Measurements from ENCODE around the gene CAB39. TPM values are rescaled to one million over a fixed set of nuclear protein-coding genes. Genes with fewer than 3 reads are reported as not detected.

The CAB39 gene
- total and polyA plus RNA-seq, 12 donors = 17.3 to 99.7 (median 90.0) TPM

- peak overlapping the region in 3 of 10 donors; percentile 7 to 83 (median 16) for H3K27ac ChIP-seq
- intact Hi-C loops (cut with DNase I) = no loop called here
Measured at GRCh38 chr2:230666446-230666845, 46.2 kb upstream of the CAB39 start.

GRCh38 chr2:230666885-230667712 lies 45.5 kb upstream of the CAB39 start:
- ATAC-seq (peak in 7 of 8 donors; percentile 29 to 61 (median 48)), DNase-seq (peak in 1 of 2 donors; percentile 24)
- Histone ChIP-seq H3K4me1 (peaks cover 0 to 83% (median 14%) of the 10 kb centered on the region in 9 donors), H3K36me3 (no peaks in the 10 kb centered on the region), H3K4me3 (no peak overlapping the region), H3K27me3 (no peaks in the 10 kb centered on the region), H3K27ac (peak overlapping the region in 7 of 10 donors; percentile 7 to 83 (median 34)), H3K9me3 (no peaks in the 10 kb centered on the region)
- 60 to 73% methylated on average over 9 of the region's 9 CpGs for WGBS, 2 donors
- intact Hi-C loops (cut with DNase I) = no loop called here
- TF ChIP-seq CTCF (IDR thresholded peaks at IDR 0.05) = no peak

More at GRCh38 chr2:230666446-230666845, 46.2 kb upstream of the CAB39 start:
- Histone ChIP-seq H3K27me3 (no peaks in the 10 kb centered on the region), H3K4me3 (no peak overlapping the region), H3K4me1 (peaks cover 0 to 90% (median 14%) of the 10 kb centered on the region in 9 donors), H3K9me3 (no peaks in the 10 kb centered on the region), H3K36me3 (no peaks in the 10 kb centered on the region)
- no peak for ATAC-seq
- 71 to 80% methylated on average over 8 of the region's 8 CpGs for WGBS, 2 donors
- no peak for TF ChIP-seq CTCF (IDR thresholded peaks at IDR 0.05)
- DNase-seq = no peak

- peak; percentile 68 to 89 (median 80) for ATAC-seq
- Histone ChIP-seq H3K36me3 (no peaks in the 10 kb centered on the region), H3K4me3 (no peak overlapping the region), H3K27me3 (no peaks in the 10 kb centered on the region), H3K4me1 (peaks cover 0 to 71% (median 14%) of the 10 kb centered on the region in 9 donors), H3K9me3 (no peaks in the 10 kb centered on the region), H3K27ac (peak overlapping the region in 9 of 10 donors; percentile 13 to 83 (median 55))
- intact Hi-C loops (cut with DNase I) = no loop called here
- WGBS, 2 donors = 55 to 65% methylated on average over 12 of the region's 12 CpGs
- DNase-seq = peak; percentile 47 to 50
- no peak for TF ChIP-seq CTCF (IDR thresholded peaks at IDR 0.05)
Measured at GRCh38 chr2:230668184-230668938, 44.3 kb upstream of the CAB39 start.

- TF ChIP-seq CTCF (IDR thresholded peaks at IDR 0.05) = no peak
- ATAC-seq = peak in 4 of 8 donors; percentile 10 to 15 (median 12)
- intact Hi-C loops (cut with DNase I) = no loop called here
Measured at GRCh38 chr2:230668939-230669303, 43.7 kb upstream of the CAB39 start.

More at GRCh38 chr2:230668939-230669303, 43.7 kb upstream of the CAB39 start:
- Histone ChIP-seq H3K27ac (peak overlapping the region in 8 of 10 donors; percentile 13 to 83 (median 58)), H3K36me3 (no peaks in the 10 kb centered on the region), H3K9me3 (no peaks in the 10 kb centered on the region), H3K4me1 (peaks cover 0 to 65% (median 14%) of the 10 kb centered on the region in 9 donors), H3K4me3 (no peak overlapping the region), H3K27me3 (no peaks in the 10 kb centered on the region)
- 70 to 77% methylated on average over 2 of the region's 2 CpGs for WGBS, 2 donors
- no peak for DNase-seq
